WTC11 (cell line): ENCODE results near the gene CHAT. TPM values are rescaled to one million over a fixed set of nuclear protein-coding genes. Genes with fewer than 3 reads are reported as not detected.

ENCODE experiments used
- ATAC-seq: fragments of 200-7000 bp; cut with Tn5 transposase; 2 replicates; pipeline ENCODE4 v1.10.0; 2021; ENCODE audit warnings: mild to moderate bottlenecking, moderate library complexity
- CTCF ChIA-PET: fragments of 300-600 bp; sonication (Branson Sonifier 250); formaldehyde crosslinking; loops from one replicate; lab custom pipeline; 2021; ENCODE audit warnings: antibody characterized with exemption; lab: Charles Lee
- POLR2A ChIA-PET: fragments of 350-600 bp; sonication (Branson Sonifier 250); formaldehyde crosslinking; loops from one replicate; lab custom pipeline; 2021; ENCODE audit warnings: antibody characterized with exemption; lab: Charles Lee
- DNase-seq: peaks from one replicate; pipeline ENCODE4 v3.0.0; 2021; ENCODE audit warnings: low spot score
- H3K27ac Mint-ChIP-seq: 2 replicates; pipeline ENCODE4 v1.8.0; 2021; ENCODE audit warnings: mixed read lengths
- H3K27me3 Mint-ChIP-seq: 2 replicates; pipeline ENCODE4 v1.8.0; 2021; ENCODE audit warnings: low read depth, mild to moderate bottlenecking, moderate library complexity, mixed read lengths
- H3K36me3 Mint-ChIP-seq: 2 replicates; pipeline ENCODE4 v1.8.0; 2021; ENCODE audit warnings: mixed read lengths
- H3K4me1 Mint-ChIP-seq: 2 replicates; pipeline ENCODE4 v1.8.0; 2022; ENCODE audit warnings: mixed read lengths
- H3K4me3 Mint-ChIP-seq: 2 replicates; pipeline ENCODE4 v1.8.0; 2021; ENCODE audit warnings: mild to moderate bottlenecking, moderate library complexity, mixed read lengths
- H3K9me3 Mint-ChIP-seq: 2 replicates; pipeline ENCODE4 v1.8.0; 2021; ENCODE audit warnings: mixed read lengths
- AFF4 ChIP-seq: sonication (generic); formaldehyde crosslinking; IDR thresholded peaks from 2 replicates; pipeline ENCODE4 v1.8.1; 2023; ENCODE audit warnings: mild to moderate bottlenecking, missing genetic modification reagents, borderline replicate concordance
- ARID4B ChIP-seq: sonication (generic); formaldehyde crosslinking; IDR thresholded peaks from 2 replicates; pipeline ENCODE4 v1.8.0; 2023; ENCODE audit warnings: missing genetic modification reagents, mild to moderate bottlenecking, borderline replicate concordance
- ATF2 ChIP-seq: sonication (generic); formaldehyde crosslinking; IDR thresholded peaks from 2 replicates; pipeline ENCODE4 v1.8.1; 2022; ENCODE audit warnings: low read depth, missing genetic modification reagents, borderline replicate concordance
- CDX4 ChIP-seq: fragments of 250-450 bp; sonication (Bioruptor Pico); IDR thresholded peaks from 2 replicates; pipeline ENCODE4 v1.9.0; 2021; ENCODE audit warnings: moderate library complexity, mild to moderate bottlenecking, inconsistent platforms, borderline replicate concordance
- CTCF ChIP-seq: fragments of 200-600 bp; IDR thresholded peaks from 2 replicates; pipeline ENCODE4 v1.8.0; 2022; ENCODE audit warnings: antibody characterized with exemption
- E2F4 ChIP-seq: sonication (generic); formaldehyde crosslinking; IDR thresholded peaks from 2 replicates; pipeline ENCODE4 v1.8.1; 2022; ENCODE audit warnings: low read depth, mild to moderate bottlenecking, moderate library complexity, missing genetic modification reagents, borderline replicate concordance
- ESRRA ChIP-seq: sonication (generic); formaldehyde crosslinking; IDR thresholded peaks from 2 replicates; pipeline ENCODE4 v1.8.1; 2022; ENCODE audit warnings: mild to moderate bottlenecking, missing genetic modification reagents, borderline replicate concordance
- FOXP4 ChIP-seq: sonication (generic); formaldehyde crosslinking; IDR thresholded peaks from 2 replicates; pipeline ENCODE4 v1.8.0; 2022; ENCODE audit warnings: mild to moderate bottlenecking, missing genetic modification reagents
- NR2C2 ChIP-seq: sonication (generic); formaldehyde crosslinking; IDR thresholded peaks from 2 replicates; pipeline ENCODE4 v1.8.0; 2022; ENCODE audit warnings: mild to moderate bottlenecking, missing genetic modification reagents
- PRDM15 ChIP-seq: sonication (generic); formaldehyde crosslinking; IDR thresholded peaks from 2 replicates; pipeline ENCODE4 v1.8.0; 2022; ENCODE audit warnings: missing genetic modification reagents
- ZBTB21 ChIP-seq: sonication (generic); formaldehyde crosslinking; IDR thresholded peaks from 2 replicates; pipeline ENCODE4 v1.8.1; 2023; ENCODE audit warnings: mild to moderate bottlenecking, missing genetic modification reagents, borderline replicate concordance
- ZBTB43 ChIP-seq: sonication (generic); formaldehyde crosslinking; IDR thresholded peaks from 2 replicates; pipeline ENCODE4 v1.8.1; 2023; ENCODE audit warnings: mild to moderate bottlenecking, missing genetic modification reagents
- ZNF138 ChIP-seq: sonication (generic); formaldehyde crosslinking; conservative IDR thresholded peaks from 2 replicates; pipeline ENCODE4 v1.8.1; 2022; ENCODE audit warnings: mild to moderate bottlenecking, moderate library complexity, missing genetic modification reagents
- total RNA-seq: library from RNA; stranded (reverse); gene quantifications from 3 replicates; pipeline ENCODE4 v1.2.3, GENCODE V29; 2021

Gene CHAT
- total RNA-seq, 1 experiment from 2014 or later = not detected

GRCh38 chr10:49571388-49571787 is 42.4 kb upstream of the CHAT start:
- CTCF ChIA-PET = no interaction called here
- Mint-ChIP-seq H3K27ac (no peak overlapping the region), H3K27me3 (peaks cover 11% of the 10 kb centered on the region), H3K4me1 (no peaks in the 10 kb centered on the region), H3K4me3 (no peak overlapping the region), H3K36me3 (0 out of 2 replicates have a peak, but pooled peaks cover 6% of the 10 kb centered on the region), H3K9me3 (peaks cover 29% of the 10 kb centered on the region)
- POLR2A ChIA-PET = no interaction called here
- ATAC-seq (no peak), DNase-seq (no peak)
- no peak for TF ChIP-seq ZNF138 (CRISPR knock-in tag)
- no peak for TF ChIP-seq ZBTB21 (CRISPR knock-in tag)
- TF ChIP-seq CDX4 = no peak
- no peak for TF ChIP-seq ZBTB43
- no peak for TF ChIP-seq ATF2 (CRISPR knock-in tag)
- TF ChIP-seq ARID4B (CRISPR knock-in tag) = no peak
- no peak for TF ChIP-seq AFF4
- no peak for TF ChIP-seq NR2C2 (CRISPR knock-in tag)
- TF ChIP-seq PRDM15 = no peak
- no peak for TF ChIP-seq CTCF
- no peak for TF ChIP-seq ESRRA (CRISPR knock-in tag)
- no peak for TF ChIP-seq FOXP4 (CRISPR knock-in tag)
- no peak for TF ChIP-seq E2F4
